HEK293 (cell line): ENCODE measurements around the gene KLC3.

Experiments
- CTCF ChIA-PET: fragments of 350-600 bp; formaldehyde crosslinking; extraction: SDS; loops from one replicate; lab custom pipeline; 2021; ENCODE audit warnings: antibody characterized with exemption; lab: Yijun Ruan, JAX
- POLR2A ChIA-PET: fragments of 300-600 bp; formaldehyde crosslinking; extraction: SDS; loops from one replicate; lab custom pipeline; 2020; ENCODE audit warnings: antibody characterized with exemption, inconsistent platforms; lab: Yijun Ruan, JAX
- H3K27ac ChIP-seq: fragments of 200-500 bp; sonication (Bioruptor generic); 2 replicates; pipeline ENCODE4 v1.5.1; 2014; ENCODE audit warnings: low read depth, low read length, control low read depth, inconsistent platforms; ENCODE audit errors: extremely low read depth
- H3K36me3 ChIP-seq, 2 experiments: fragments of 200-500 bp in 1 of 2; sonication (Bioruptor generic) in 1 of 2; 1 replicate in 1 of 2; 2 replicates in 1 of 2; pipeline ENCODE4 v1.5.1; 2014 to 2017; ENCODE audit warnings: inconsistent platforms in 2 of 2, low read length in 2 of 2; ENCODE audit not compliant: control insufficient read depth in 2 of 2, insufficient read depth in 1 of 2
- H3K4me1 ChIP-seq: fragments of 200-500 bp; sonication (Bioruptor generic); 2 replicates; pipeline ENCODE4 v1.5.1; 2014; ENCODE audit warnings: mild to moderate bottlenecking, low read length, inconsistent platforms; ENCODE audit not compliant: control insufficient read depth, insufficient read depth
- H3K4me3 ChIP-seq: 2 replicates; pipeline ENCODE4 v1.5.1; 2011; ENCODE audit warnings: low read depth, mild to moderate bottlenecking, control low read depth, low read length, moderate library complexity
- H3K9me3 ChIP-seq: fragments of 200-500 bp; sonication (Bioruptor generic); 2 replicates; pipeline ENCODE4 v1.5.1; 2014; ENCODE audit warnings: low read depth, low read length, inconsistent platforms; ENCODE audit not compliant: control insufficient read depth, insufficient read depth
- BCL11A ChIP-seq: fragments of 450-650 bp; formaldehyde crosslinking; IDR thresholded peaks from 2 replicates; pipeline ENCODE4 v1.5.1; 2016; ENCODE audit warnings: low read depth, missing biosample characterization, missing genetic modification characterization
- KLF10 ChIP-seq: fragments of 450-650 bp; IDR thresholded peaks from 2 replicates; pipeline ENCODE4 v1.5.1; 2018; ENCODE audit warnings: missing biosample characterization, mild to moderate bottlenecking, missing genetic modification characterization
- KLF8 ChIP-seq: fragments of 450-650 bp; formaldehyde crosslinking; IDR thresholded peaks from 2 replicates; pipeline ENCODE4 v1.5.1; 2016; ENCODE audit warnings: missing biosample characterization, missing genetic modification characterization
- OSR2 ChIP-seq: fragments of 450-650 bp; formaldehyde crosslinking; IDR thresholded peaks from 2 replicates; pipeline ENCODE4 v1.5.1; 2016; ENCODE audit warnings: missing biosample characterization, missing genetic modification characterization
- PRDM1 ChIP-seq: fragments of 450-650 bp; formaldehyde crosslinking; IDR thresholded peaks from 2 replicates; pipeline ENCODE4; 2016; ENCODE audit warnings: missing biosample characterization, missing genetic modification characterization
- TRIM28 ChIP-seq: IDR thresholded peaks from 2 replicates; pipeline ENCODE4 v1.6.1; 2011; ENCODE audit warnings: low read length, control low read depth, borderline replicate concordance
- YY2 ChIP-seq: fragments of 450-650 bp; formaldehyde crosslinking; IDR thresholded peaks from 2 replicates; pipeline ENCODE4 v1.5.1; 2016; ENCODE audit warnings: missing biosample characterization, missing genetic modification characterization
- ZBTB21 ChIP-seq: fragments of 450-650 bp; formaldehyde crosslinking; IDR thresholded peaks from 2 replicates; pipeline ENCODE4 v1.5.1; 2017; ENCODE audit warnings: missing biosample characterization, missing genetic modification characterization
- ZFP41 ChIP-seq: fragments of 450-650 bp; formaldehyde crosslinking; IDR thresholded peaks from 2 replicates; pipeline ENCODE4 v1.5.1; 2016; ENCODE audit warnings: missing biosample characterization, missing genetic modification characterization, borderline replicate concordance
- ZNF211 ChIP-seq: fragments of 450-650 bp; formaldehyde crosslinking; IDR thresholded peaks from 2 replicates; pipeline ENCODE4 v1.5.1; 2016; ENCODE audit warnings: low read depth, missing biosample characterization, missing genetic modification characterization
- ZNF274 ChIP-seq, 2 experiments: fragments of 200-500 bp in 1 of 2; fragments of 450-650 bp in 1 of 2; sonication (Bioruptor generic) in 1 of 2; formaldehyde crosslinking in 1 of 2; IDR thresholded peaks; 2 replicates each; pipeline versions ENCODE4 v1.5.1 to v1.6.1; 2014 to 2016; ENCODE audit warnings: borderline replicate concordance in 1 of 2, inconsistent platforms in 1 of 2, low read length in 1 of 2, missing biosample characterization in 1 of 2, missing genetic modification characterization in 1 of 2
- ZNF324 ChIP-seq: fragments of 450-650 bp; formaldehyde crosslinking; IDR thresholded peaks from 2 replicates; pipeline ENCODE4 v1.5.1; 2016; ENCODE audit warnings: missing biosample characterization, missing genetic modification characterization
- ZNF394 ChIP-seq: fragments of 450-650 bp; formaldehyde crosslinking; IDR thresholded peaks from 2 replicates; pipeline ENCODE4 v1.5.1; 2016; ENCODE audit warnings: missing biosample characterization, missing genetic modification characterization, mild to moderate bottlenecking, moderate library complexity, borderline replicate concordance
- ZNF404 ChIP-seq: fragments of 450-650 bp; formaldehyde crosslinking; IDR thresholded peaks from 2 replicates; pipeline ENCODE4 v1.5.1; 2017; ENCODE audit warnings: missing biosample characterization, missing genetic modification characterization
- ZNF521 ChIP-seq: fragments of 450-650 bp; formaldehyde crosslinking; IDR thresholded peaks from 2 replicates; pipeline ENCODE4 v1.5.1; 2017; ENCODE audit warnings: missing biosample characterization, mild to moderate bottlenecking, missing genetic modification characterization
- ZNF558 ChIP-seq: fragments of 450-650 bp; formaldehyde crosslinking; IDR thresholded peaks from 2 replicates; pipeline ENCODE4 v1.5.1; 2016; ENCODE audit warnings: missing biosample characterization, missing genetic modification characterization
- ZNF610 ChIP-seq: fragments of 450-650 bp; formaldehyde crosslinking; IDR thresholded peaks from 2 replicates; pipeline ENCODE4 v1.5.1; 2016; ENCODE audit warnings: missing biosample characterization, missing genetic modification characterization, borderline replicate concordance
- ZNF624 ChIP-seq: fragments of 450-650 bp; formaldehyde crosslinking; IDR thresholded peaks from 2 replicates; pipeline ENCODE4 v1.5.1; 2017; ENCODE audit warnings: missing biosample characterization, missing genetic modification characterization
- ZNF658 ChIP-seq: fragments of 450-650 bp; formaldehyde crosslinking; IDR thresholded peaks from 2 replicates; pipeline ENCODE4; 2016; ENCODE audit warnings: missing biosample characterization, missing genetic modification characterization
- ZNF670 ChIP-seq: fragments of 450-650 bp; formaldehyde crosslinking; IDR thresholded peaks from 2 replicates; pipeline ENCODE4 v1.5.1; 2016; ENCODE audit warnings: missing biosample characterization, missing genetic modification characterization, low read depth
- ZNF707 ChIP-seq: fragments of 450-650 bp; formaldehyde crosslinking; IDR thresholded peaks from 2 replicates; pipeline ENCODE4 v1.5.1; 2016; ENCODE audit warnings: missing biosample characterization, missing genetic modification characterization
- ZNF768 ChIP-seq: fragments of 450-650 bp; formaldehyde crosslinking; IDR thresholded peaks from 2 replicates; pipeline ENCODE4 v1.5.1; 2018; ENCODE audit warnings: missing biosample characterization, mild to moderate bottlenecking, missing genetic modification characterization
- TF ChIP-seq, protein P1 (sequence below): fragments of 450-650 bp; formaldehyde crosslinking; conservative IDR thresholded peaks from 2 replicates; pipeline ENCODE4 v1.5.1; 2016; ENCODE audit warnings: low read depth, missing biosample characterization, missing genetic modification characterization
- TF ChIP-seq, protein P2 (sequence below): fragments of 450-650 bp; IDR thresholded peaks from 2 replicates; pipeline ENCODE4 v1.5.1; 2018; ENCODE audit warnings: missing biosample characterization, missing genetic modification characterization
- TF ChIP-seq, protein P3 (sequence below): fragments of 450-650 bp; formaldehyde crosslinking; IDR thresholded peaks from 2 replicates; pipeline ENCODE4 v1.5.1; 2016; ENCODE audit warnings: missing biosample characterization, missing genetic modification characterization, borderline replicate concordance
- TF ChIP-seq, protein P4 (sequence below): fragments of 450-650 bp; formaldehyde crosslinking; IDR thresholded peaks from 2 replicates; pipeline ENCODE4 v1.5.1; 2016; ENCODE audit warnings: missing biosample characterization, missing genetic modification characterization

The KLC3 gene

DNA sequence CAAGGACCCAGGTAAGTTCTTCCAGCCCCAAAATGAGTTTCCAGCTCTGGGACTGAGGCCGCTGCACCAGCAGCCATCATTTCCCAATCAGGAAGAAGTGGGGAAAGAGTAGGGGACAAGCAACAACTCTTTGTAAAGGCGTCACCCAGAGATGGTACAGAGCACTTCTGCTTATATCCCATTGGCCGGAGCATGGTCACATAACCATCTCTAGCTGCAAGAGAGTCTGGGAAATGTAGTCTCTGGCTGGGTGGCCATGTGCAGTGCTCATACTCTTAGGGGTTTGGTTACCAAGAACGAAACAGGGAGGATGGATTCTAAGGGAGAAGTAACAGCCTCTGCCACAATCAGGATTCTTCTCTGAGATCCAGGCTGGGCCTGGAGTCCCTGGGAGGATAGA, 44.2 kb upstream of the KLC3 start:
- POLR2A ChIA-PET: interaction anchor here (0.6 to 1.3 kb wide), 3 partner anchors 10 to 621 kb away, joined by 3 read pairs; partner anchors contain the start of gene CLASRP
- peaks cover 39 to 78% of the 10 kb centered on the region in 2 experiments for H3K36me3 ChIP-seq
- TF ChIP-seq ZNF558 (no peak), ZNF670 (tag by site-specific recombination) (no peak), ZNF707 (tag by site-specific recombination) (no peak), ZNF404 (tag by site-specific recombination) (no peak), TRIM28 (no peak), YY2 (tag by site-specific recombination) (no peak), KLF8 (tag by site-specific recombination) (no peak), ZNF274 (IDR thresholded peaks at IDR 0.05; ENCODE audit: low read length) (no peak), ZNF274 (tag by site-specific recombination; IDR thresholded peaks at IDR 0.05; ENCODE audit: borderline replicate concordance) (no peak), ZBTB21 (tag by site-specific recombination) (no peak), ZNF324 (tag by site-specific recombination) (no peak), ZNF211 (no peak), ZNF394 (tag by site-specific recombination) (no peak)
- TF ChIP-seq, all 188 proteins: peak for 0
- CTCF ChIA-PET: interaction anchor here (1.6 kb wide), 1 partner anchor 43 kb away, joined by 3 read pairs; no protein-coding TSS in a partner anchor
- H3K9me3 ChIP-seq: no peaks in the 10 kb centered on the region
- no peak overlapping the region for H3K27ac ChIP-seq
- no peak overlapping the region for H3K4me3 ChIP-seq
- H3K4me1 ChIP-seq: no peaks in the 10 kb centered on the region

DNA sequence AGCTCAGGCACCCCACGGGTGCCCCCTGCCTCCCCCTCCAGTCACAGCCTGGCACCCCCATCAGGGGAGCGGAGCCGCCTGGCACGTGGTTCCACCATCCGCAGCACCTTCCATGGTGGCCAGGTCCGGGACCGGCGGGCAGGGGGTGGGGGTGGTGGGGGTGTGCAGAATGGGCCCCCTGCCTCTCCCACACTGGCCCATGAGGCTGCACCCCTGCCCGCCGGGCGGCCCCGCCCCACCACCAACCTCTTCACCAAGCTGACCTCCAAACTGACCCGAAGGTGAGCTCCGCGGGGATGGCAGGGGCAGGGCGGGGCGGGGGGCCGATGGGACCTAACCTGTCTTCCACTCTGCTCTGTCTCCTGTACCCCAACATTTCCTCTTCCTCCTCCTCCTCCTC, 42.9 kb upstream of the KLC3 start:
- Histone ChIP-seq H3K4me3 (no peak overlapping the region), H3K36me3 (peaks cover 32 to 74% of the 10 kb centered on the region in 2 experiments)
- POLR2A ChIA-PET: no interaction called here
- TF ChIP-seq ZNF624 (tag by site-specific recombination): no peak
- no peak for TF ChIP-seq KLF10
- TF ChIP-seq, all 188 proteins: peak for 0
- CTCF ChIA-PET: no interaction called here
- Histone ChIP-seq H3K4me1 (no peaks in the 10 kb centered on the region), H3K27ac (no peak overlapping the region), H3K9me3 (no peaks in the 10 kb centered on the region)

DNA sequence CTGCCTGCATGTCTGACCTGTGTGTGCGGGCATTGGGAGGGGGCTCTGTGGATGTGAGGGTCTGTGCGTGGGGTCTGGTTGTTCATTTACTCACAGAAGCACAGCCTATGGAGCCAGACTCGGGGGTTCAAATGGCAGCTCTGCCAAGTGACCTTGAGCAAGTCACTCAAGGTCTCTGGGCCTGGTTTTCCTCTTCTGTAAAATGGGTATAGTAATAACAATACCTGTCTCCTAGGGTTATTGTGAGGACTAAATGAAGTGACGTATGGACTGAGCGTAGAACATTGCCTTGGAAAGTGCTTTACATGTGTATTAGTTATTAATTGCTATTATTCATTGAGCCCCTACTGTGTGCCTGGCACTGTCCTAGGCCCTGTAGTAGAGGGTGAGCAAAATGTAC, 42.3 kb upstream of the KLC3 start:
- no peaks in the 10 kb centered on the region for H3K4me1 ChIP-seq
- peaks cover 27 to 74% of the 10 kb centered on the region in 2 experiments for H3K36me3 ChIP-seq
- H3K4me3 ChIP-seq: no peak overlapping the region
- ChIA-PET POLR2A (no interaction called here), CTCF (interaction anchor here (0.5 kb wide), 1 partner anchor 122 kb away, joined by 3 read pairs; no protein-coding TSS in a partner anchor)
- H3K9me3 ChIP-seq: no peaks in the 10 kb centered on the region
- H3K27ac ChIP-seq: no peak overlapping the region
- TF ChIP-seq OSR2 (tag by site-specific recombination) (no peak), ZNF610 (tag by site-specific recombination) (no peak), ZNF768 (tag by site-specific recombination) (no peak), BCL11A (tag by site-specific recombination) (no peak), ZNF521 (tag by site-specific recombination) (no peak), ZNF658 (tag by site-specific recombination) (no peak), PRDM1 (tag by site-specific recombination) (no peak), ZFP41 (no peak)
- TF ChIP-seq, protein P1, sequence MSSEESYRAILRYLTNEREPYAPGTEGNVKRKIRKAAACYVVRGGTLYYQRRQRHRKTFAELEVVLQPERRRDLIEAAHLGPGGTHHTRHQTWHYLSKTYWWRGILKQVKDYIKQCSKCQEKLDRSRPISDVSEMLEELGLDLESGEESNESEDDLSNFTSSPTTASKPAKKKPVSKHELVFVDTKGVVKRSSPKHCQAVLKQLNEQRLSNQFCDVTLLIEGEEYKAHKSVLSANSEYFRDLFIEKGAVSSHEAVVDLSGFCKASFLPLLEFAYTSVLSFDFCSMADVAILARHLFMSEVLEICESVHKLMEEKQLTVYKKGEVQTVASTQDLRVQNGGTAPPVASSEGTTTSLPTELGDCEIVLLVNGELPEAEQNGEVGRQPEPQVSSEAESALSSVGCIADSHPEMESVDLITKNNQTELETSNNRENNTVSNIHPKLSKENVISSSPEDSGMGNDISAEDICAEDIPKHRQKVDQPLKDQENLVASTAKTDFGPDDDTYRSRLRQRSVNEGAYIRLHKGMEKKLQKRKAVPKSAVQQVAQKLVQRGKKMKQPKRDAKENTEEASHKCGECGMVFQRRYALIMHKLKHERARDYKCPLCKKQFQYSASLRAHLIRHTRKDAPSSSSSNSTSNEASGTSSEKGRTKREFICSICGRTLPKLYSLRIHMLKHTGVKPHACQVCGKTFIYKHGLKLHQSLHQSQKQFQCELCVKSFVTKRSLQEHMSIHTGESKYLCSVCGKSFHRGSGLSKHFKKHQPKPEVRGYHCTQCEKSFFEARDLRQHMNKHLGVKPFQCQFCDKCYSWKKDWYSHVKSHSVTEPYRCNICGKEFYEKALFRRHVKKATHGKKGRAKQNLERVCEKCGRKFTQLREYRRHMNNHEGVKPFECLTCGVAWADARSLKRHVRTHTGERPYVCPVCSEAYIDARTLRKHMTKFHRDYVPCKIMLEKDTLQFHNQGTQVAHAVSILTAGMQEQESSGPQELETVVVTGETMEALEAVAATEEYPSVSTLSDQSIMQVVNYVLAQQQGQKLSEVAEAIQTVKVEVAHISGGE: no peak
- TF ChIP-seq, protein P2, sequence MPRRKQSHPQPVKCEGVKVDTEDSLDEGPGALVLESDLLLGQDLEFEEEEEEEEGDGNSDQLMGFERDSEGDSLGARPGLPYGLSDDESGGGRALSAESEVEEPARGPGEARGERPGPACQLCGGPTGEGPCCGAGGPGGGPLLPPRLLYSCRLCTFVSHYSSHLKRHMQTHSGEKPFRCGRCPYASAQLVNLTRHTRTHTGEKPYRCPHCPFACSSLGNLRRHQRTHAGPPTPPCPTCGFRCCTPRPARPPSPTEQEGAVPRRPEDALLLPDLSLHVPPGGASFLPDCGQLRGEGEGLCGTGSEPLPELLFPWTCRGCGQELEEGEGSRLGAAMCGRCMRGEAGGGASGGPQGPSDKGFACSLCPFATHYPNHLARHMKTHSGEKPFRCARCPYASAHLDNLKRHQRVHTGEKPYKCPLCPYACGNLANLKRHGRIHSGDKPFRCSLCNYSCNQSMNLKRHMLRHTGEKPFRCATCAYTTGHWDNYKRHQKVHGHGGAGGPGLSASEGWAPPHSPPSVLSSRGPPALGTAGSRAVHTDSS (tag by site-specific recombination): no peak
- TF ChIP-seq, protein P3, sequence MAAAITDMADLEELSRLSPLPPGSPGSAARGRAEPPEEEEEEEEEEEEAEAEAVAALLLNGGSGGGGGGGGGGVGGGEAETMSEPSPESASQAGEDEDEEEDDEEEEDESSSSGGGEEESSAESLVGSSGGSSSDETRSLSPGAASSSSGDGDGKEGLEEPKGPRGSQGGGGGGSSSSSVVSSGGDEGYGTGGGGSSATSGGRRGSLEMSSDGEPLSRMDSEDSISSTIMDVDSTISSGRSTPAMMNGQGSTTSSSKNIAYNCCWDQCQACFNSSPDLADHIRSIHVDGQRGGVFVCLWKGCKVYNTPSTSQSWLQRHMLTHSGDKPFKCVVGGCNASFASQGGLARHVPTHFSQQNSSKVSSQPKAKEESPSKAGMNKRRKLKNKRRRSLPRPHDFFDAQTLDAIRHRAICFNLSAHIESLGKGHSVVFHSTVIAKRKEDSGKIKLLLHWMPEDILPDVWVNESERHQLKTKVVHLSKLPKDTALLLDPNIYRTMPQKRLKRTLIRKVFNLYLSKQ (tag by site-specific recombination): no peak
- TF ChIP-seq, protein P4, sequence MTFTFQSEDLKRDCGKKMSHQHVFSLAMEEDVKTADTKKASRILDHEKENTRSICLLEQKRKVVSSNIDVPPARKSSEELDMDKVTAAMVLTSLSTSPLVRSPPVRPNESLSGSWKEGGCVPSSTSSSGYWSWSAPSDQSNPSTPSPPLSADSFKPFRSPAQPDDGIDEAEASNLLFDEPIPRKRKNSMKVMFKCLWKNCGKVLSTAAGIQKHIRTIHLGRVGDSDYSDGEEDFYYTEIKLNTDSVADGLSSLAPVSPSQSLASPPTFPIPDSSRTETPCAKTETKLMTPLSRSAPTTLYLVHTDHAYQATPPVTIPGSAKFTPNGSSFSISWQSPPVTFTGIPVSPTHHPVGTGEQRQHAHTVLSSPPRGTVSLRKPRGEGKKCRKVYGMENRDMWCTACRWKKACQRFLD: no peak
